GM10847 (cell line): ENCODE data around the gene SASH1.

Experiments used
- POLR2A ChIP-seq: IDR thresholded peaks from 2 replicates; pipeline ENCODE4 v1.6.1; 2011; ENCODE audit not compliant: insufficient read length; ENCODE audit errors: extremely low read depth

Gene SASH1

DNA sequence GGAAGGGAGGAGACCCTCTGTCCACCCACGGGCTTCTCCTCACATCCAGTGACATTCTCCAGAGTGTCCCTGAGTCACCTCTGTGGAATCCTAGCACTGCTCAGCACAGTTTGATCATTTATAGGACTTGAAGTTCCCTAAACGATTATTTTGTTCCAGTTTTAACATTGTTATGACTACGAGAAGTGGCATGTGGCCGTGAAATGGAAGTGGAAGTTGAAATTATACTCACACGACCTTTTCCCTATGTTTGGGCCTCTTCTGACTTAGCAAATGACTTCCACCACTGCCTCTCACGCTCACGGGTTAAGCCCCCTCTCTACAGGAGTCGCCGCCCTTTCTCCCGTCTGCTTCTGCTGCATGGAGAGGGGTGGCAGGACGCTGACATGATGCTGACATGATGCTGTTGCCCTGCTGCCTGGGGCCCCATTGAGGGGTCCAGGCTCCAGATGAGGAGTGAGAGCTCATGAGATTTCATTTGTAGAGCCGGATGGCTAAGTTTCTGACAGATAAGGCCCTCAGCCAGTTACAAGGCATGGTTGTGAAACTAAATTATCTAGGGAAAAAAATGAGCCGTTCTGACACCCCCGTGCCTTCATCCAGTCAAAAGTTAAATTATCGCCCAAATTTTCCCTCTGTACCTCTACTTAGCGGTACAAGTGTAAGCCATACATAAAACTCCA, 250.6 kb downstream of the SASH1 start:
- TF ChIP-seq POLR2A = no peak

- no peak for TF ChIP-seq POLR2A
Measured at GRCh38 chr6:148593813-148594170, 251.2 kb downstream of the SASH1 start.

DNA sequence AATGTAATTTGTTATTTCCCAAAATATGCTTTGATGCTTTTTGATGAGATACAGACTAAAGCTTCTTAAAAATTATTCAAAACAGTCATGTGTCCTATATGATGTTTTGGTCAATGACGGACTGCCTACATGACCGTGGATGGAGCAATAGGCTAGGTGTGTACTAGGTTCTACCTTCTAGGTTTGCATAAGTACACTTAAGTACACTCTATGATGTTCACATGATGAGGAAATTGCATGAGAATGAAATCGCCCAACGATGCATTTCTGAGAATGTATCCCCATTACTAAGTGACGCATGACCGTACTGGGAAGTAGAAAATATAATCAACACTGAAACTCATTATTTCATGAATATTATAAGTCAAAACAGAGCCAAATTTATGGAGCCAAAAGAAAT, 252.9 kb downstream of the SASH1 start:
- TF ChIP-seq POLR2A = no peak

- TF ChIP-seq POLR2A = no peak
Measured at GRCh38 chr6:148596891-148597455, 254.3 kb downstream of the SASH1 start.

DNA sequence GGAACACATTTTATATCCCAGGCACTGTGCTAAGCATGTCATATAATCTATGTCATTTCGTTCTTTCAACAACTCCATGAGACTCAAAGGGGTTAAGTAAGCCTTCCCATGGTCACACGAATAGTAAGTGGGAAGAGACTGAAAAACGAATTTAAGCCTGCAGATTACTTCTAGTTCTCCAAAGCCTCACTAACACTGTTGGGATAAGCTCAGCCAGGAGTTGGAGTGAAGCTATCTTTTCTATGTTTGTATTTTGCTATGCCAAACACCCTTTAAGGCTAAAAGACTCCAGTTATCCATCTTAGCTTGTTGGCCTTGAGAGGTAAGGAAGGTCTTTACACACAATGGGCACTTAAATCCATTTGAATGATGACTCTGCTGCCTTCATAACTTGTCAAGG, 256.1 kb downstream of the SASH1 start:
- no peak for TF ChIP-seq POLR2A

GRCh38 chr6:148599967-148600426, 257.4 kb downstream of the SASH1 start:
- no peak for TF ChIP-seq POLR2A
